ENCODE results near the gene UNC119B.

DNA sequence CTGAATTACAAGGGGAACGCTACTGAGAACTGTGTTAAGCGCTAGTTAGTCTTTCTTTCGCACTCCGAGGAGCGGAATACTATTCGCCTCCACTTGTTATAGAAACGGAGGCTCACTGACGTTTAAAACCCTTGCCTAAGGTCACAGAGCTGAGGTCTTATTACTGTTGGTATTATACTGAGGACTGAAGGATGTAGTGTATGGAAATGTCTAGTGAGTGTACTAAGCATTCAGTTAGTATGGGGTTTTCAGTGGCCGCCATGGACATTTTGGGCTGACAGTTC, 16.2 kb downstream of the UNC119B start:
- TF ChIP-seq, protein P1, sequence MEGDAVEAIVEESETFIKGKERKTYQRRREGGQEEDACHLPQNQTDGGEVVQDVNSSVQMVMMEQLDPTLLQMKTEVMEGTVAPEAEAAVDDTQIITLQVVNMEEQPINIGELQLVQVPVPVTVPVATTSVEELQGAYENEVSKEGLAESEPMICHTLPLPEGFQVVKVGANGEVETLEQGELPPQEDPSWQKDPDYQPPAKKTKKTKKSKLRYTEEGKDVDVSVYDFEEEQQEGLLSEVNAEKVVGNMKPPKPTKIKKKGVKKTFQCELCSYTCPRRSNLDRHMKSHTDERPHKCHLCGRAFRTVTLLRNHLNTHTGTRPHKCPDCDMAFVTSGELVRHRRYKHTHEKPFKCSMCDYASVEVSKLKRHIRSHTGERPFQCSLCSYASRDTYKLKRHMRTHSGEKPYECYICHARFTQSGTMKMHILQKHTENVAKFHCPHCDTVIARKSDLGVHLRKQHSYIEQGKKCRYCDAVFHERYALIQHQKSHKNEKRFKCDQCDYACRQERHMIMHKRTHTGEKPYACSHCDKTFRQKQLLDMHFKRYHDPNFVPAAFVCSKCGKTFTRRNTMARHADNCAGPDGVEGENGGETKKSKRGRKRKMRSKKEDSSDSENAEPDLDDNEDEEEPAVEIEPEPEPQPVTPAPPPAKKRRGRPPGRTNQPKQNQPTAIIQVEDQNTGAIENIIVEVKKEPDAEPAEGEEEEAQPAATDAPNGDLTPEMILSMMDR (IDR thresholded peaks at IDR 0.05; ENCODE audit: low read length) = no peak
- no peak for TF ChIP-seq EZH2 (optimal IDR thresholded peaks at IDR 0.05; ENCODE audit: low read depth, low read length)
